CD14-positive monocyte (primary cell): ENCODE measurements around the gene SLC16A9. TPM values are rescaled to one million over a fixed set of nuclear protein-coding genes. Genes with fewer than 3 reads are reported as not detected.

Experiments used
- DNase-seq, 3 donors: peaks; one replicate each; pipeline ENCODE4 v3.0.0-alpha.2; 2011 to 2022
- H2AFZ ChIP-seq: 2 replicates; pipeline ENCODE4 v1.6.0; 2012; ENCODE audit warnings: mild to moderate bottlenecking, low read depth, low read length, inconsistent platforms; ENCODE audit not compliant: insufficient read depth, poor library complexity, severe bottlenecking
- H3K27ac ChIP-seq, 2 donors: 1 replicate in 1 of 2; 2 replicates in 1 of 2; pipeline ENCODE4 v1.5.1; 2012 to 2013; ENCODE audit warnings: low read length in 2 of 2, control low read depth in 1 of 2, inconsistent platforms in 1 of 2, low read depth in 1 of 2, mild to moderate bottlenecking in 1 of 2
- H3K27me3 ChIP-seq, 2 donors: one replicate each; pipeline versions ENCODE4 v1.6.0 to v1.6.1; 2011 to 2013; ENCODE audit warnings: low read length in 2 of 2; ENCODE audit not compliant: control insufficient read depth in 2 of 2, insufficient read depth in 2 of 2
- H3K36me3 ChIP-seq, 2 donors: replicated peaks in 1 of 2; 1 replicate in 1 of 2; 2 replicates in 1 of 2; pipeline versions ENCODE4 v1.5.1 to v1.6.1; 2012 to 2013; ENCODE audit warnings: low read length in 2 of 2, control low read depth in 1 of 2, inconsistent platforms in 1 of 2, mild to moderate bottlenecking in 1 of 2; ENCODE audit not compliant: insufficient read depth in 2 of 2, control insufficient read depth in 1 of 2
- H3K4me1 ChIP-seq, 2 donors: 1 replicate in 1 of 2; 2 replicates in 1 of 2; pipeline versions ENCODE4 v1.5.1 to v1.6.1; 2012 to 2013; ENCODE audit warnings: low read length in 2 of 2, control low read depth in 1 of 2, inconsistent platforms in 1 of 2, mild to moderate bottlenecking in 1 of 2, moderate library complexity in 1 of 2; ENCODE audit not compliant: insufficient read depth in 2 of 2, control insufficient read depth in 1 of 2
- H3K4me2 ChIP-seq: replicated peaks from 2 replicates; pipeline ENCODE3; 2012; ENCODE audit warnings: low read length, moderate library complexity, mild to moderate bottlenecking; ENCODE audit not compliant: poor library complexity, severe bottlenecking; ENCODE audit errors: extremely low read depth
- H3K4me3 ChIP-seq, 3 experiments: fragments of 200-600 bp in 1 of 3; sonication (generic) in 1 of 3; replicated peaks in 1 of 3; 1 replicate in 2 of 3; 2 replicates in 1 of 3; pipeline ENCODE4 v1.5.1; 2011 to 2013; ENCODE audit warnings: low read length in 3 of 3, mild to moderate bottlenecking in 3 of 3, control low read depth in 2 of 3, low read depth in 2 of 3, inconsistent platforms in 1 of 3, moderate library complexity in 1 of 3
- H3K79me2 ChIP-seq: 2 replicates; pipeline ENCODE4 v1.6.0; 2012; ENCODE audit warnings: mild to moderate bottlenecking, control low read depth, inconsistent platforms, low read length, moderate library complexity; ENCODE audit not compliant: insufficient read depth
- H3K9ac ChIP-seq: 2 replicates; pipeline ENCODE4 v1.6.0; 2017; ENCODE audit warnings: low read length, mild to moderate bottlenecking; ENCODE audit not compliant: insufficient read depth, poor library complexity, severe bottlenecking
- H3K9me3 ChIP-seq, 2 donors: replicated peaks in 1 of 2; 1 replicate in 1 of 2; 2 replicates in 1 of 2; pipeline versions ENCODE4 v1.5.1 to v1.6.1; 2012 to 2013; ENCODE audit warnings: low read length in 2 of 2, control low read depth in 1 of 2; ENCODE audit not compliant: control insufficient read depth in 1 of 2, insufficient read depth in 1 of 2
- H4K20me1 ChIP-seq: 2 replicates; pipeline ENCODE4 v1.6.0; 2012; ENCODE audit warnings: mild to moderate bottlenecking, low read length, control low read depth, moderate library complexity; ENCODE audit not compliant: insufficient read depth
- H3K27ac Mint-ChIP-seq, 7 donors: one replicate each; pipeline ENCODE4 v1.8.0; 2020; ENCODE audit warnings: mild to moderate bottlenecking in 7 of 7, mixed read lengths in 7 of 7, moderate library complexity in 6 of 7, inconsistent platforms in 2 of 7
- H3K27me3 Mint-ChIP-seq, 3 donors: one replicate each; pipeline ENCODE4 v1.8.0; 2021 to 2022; ENCODE audit warnings: low read depth in 3 of 3, mild to moderate bottlenecking in 3 of 3, mixed read lengths in 3 of 3, moderate library complexity in 3 of 3, inconsistent platforms in 1 of 3
- H3K36me3 Mint-ChIP-seq, 2 donors: one replicate each; pipeline ENCODE4 v1.8.0; 2020; ENCODE audit warnings: mixed read lengths in 2 of 2, inconsistent platforms in 1 of 2, mild to moderate bottlenecking in 1 of 2
- H3K4me1 Mint-ChIP-seq: one replicate; pipeline ENCODE4 v1.8.0; 2020; ENCODE audit warnings: mild to moderate bottlenecking, mixed read lengths
- H3K4me3 Mint-ChIP-seq, 2 donors: one replicate each; pipeline ENCODE4 v1.8.0; 2020; ENCODE audit warnings: mild to moderate bottlenecking in 2 of 2, mixed read lengths in 2 of 2, moderate library complexity in 1 of 2
- H3K9me3 Mint-ChIP-seq, 7 donors: one replicate each; pipeline ENCODE4 v1.8.0; 2020 to 2022; ENCODE audit warnings: mixed read lengths in 7 of 7, mild to moderate bottlenecking in 6 of 7, moderate library complexity in 6 of 7, inconsistent platforms in 2 of 7
- WGBS: methylation state at CpG from one replicate; pipeline ENCODE4 v1.1.5; 2013; ENCODE audit warnings: missing lambda C conversion rate; ENCODE audit not compliant: insufficient coverage; 5-methylcytosine and 5-hydroxymethylcytosine counted together
- intact Hi-C, 2 donors: fragments of 100-400 bp; cut with micrococcal nuclease; formaldehyde crosslinking; loops; one replicate each; pipeline versions ENCODE4 v1.15.0 to v1.15.1; 2023
- polyA plus RNA-seq, 3 donors: library from polyadenylated mRNA; depleted of rRNA in 1 of 3; unstranded in 2 of 3; stranded (reverse) in 1 of 3; fragments of 300-500 nt in 2 of 3; fragments of >200 nt in 1 of 3; fragmentation: Illumina TruSeq in 2 of 3; gene quantifications; 1 replicate in 2 of 3; 2 replicates in 1 of 3; pipeline ENCODE4 v1.2.3, GENCODE V29; 2012 to 2021
- TF ChIP-seq, protein P1 (sequence below): fragments of 200-600 bp; IDR thresholded peaks from one replicate; pipeline ENCODE4 v1.8.0; 2022; ENCODE audit warnings: antibody characterized with exemption, mild to moderate bottlenecking

Gene SLC16A9
- polyA plus RNA-seq, 3 donors = not detected

DNA sequence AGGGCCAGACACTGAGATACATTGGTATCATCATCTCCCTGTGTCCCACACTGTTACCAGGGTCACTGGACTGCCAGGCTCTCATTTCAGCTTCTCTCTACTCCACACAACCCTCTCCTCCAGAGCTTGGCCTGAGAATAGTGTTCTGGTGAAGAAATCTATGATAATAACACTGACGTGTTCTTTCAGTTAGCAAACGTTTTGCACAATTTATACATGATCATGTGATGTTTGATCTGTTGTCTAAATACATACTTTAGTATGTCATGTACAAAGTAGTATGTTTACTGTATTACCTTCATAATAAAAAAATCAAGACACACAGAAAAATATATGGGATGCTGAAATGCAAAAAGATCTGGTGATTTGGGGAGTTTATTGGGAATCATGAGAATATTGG lies 5.0 kb downstream of the SLC16A9 start:
- Histone ChIP-seq H3K4me3 (no peak overlapping the region), H3K27ac (no peak overlapping the region), H3K9ac (no peak overlapping the region), H3K4me1 (peaks cover 5 to 11% of the 10 kb centered on the region in 2 donors), H3K27me3 (peaks cover 19 to 23% of the 10 kb centered on the region in 2 donors), H3K36me3 (no peaks in the 10 kb centered on the region), H3K9me3 (peaks cover 0 to 8% of the 10 kb centered on the region in 2 donors), H4K20me1 (no peaks in the 10 kb centered on the region), H2AFZ (no peak overlapping the region), H3K4me2 (no peak overlapping the region), H3K79me2 (no peaks in the 10 kb centered on the region)
- Mint-ChIP-seq H3K4me3 (no peak overlapping the region), H3K36me3 (no peaks in the 10 kb centered on the region), H3K4me1 (peaks cover 4% of the 10 kb centered on the region), H3K27me3 (peaks cover 14 to 26% (median 23%) of the 10 kb centered on the region in 3 donors), H3K9me3 (peaks cover 0 to 6% (median 0%) of the 10 kb centered on the region in 7 donors), H3K27ac (no peak overlapping the region)
- WGBS = no CpG with 5 or more reads among the region's 2 CpGs
- TF ChIP-seq, protein P1, sequence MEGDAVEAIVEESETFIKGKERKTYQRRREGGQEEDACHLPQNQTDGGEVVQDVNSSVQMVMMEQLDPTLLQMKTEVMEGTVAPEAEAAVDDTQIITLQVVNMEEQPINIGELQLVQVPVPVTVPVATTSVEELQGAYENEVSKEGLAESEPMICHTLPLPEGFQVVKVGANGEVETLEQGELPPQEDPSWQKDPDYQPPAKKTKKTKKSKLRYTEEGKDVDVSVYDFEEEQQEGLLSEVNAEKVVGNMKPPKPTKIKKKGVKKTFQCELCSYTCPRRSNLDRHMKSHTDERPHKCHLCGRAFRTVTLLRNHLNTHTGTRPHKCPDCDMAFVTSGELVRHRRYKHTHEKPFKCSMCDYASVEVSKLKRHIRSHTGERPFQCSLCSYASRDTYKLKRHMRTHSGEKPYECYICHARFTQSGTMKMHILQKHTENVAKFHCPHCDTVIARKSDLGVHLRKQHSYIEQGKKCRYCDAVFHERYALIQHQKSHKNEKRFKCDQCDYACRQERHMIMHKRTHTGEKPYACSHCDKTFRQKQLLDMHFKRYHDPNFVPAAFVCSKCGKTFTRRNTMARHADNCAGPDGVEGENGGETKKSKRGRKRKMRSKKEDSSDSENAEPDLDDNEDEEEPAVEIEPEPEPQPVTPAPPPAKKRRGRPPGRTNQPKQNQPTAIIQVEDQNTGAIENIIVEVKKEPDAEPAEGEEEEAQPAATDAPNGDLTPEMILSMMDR = no peak
- intact Hi-C loops = no loop called here
- no peak for DNase-seq

DNA sequence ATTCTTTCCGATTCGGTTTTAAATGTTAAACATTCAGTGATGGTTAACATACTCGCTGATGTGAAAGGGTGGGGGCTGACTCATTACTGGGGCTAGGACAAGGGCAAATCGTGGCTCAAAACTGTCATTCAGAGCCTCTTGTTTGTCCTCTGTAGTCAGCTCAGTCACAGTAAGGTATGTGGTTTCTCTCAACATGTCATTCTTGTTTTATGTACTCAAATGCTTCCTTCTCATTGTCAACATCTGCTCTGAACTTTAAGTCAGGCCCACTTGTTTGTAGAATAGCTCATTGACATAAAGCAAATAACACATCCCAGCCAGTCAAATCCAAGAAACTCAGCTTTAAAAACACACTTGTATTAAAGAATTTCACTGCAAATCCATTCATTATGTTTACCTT lies 7.3 kb downstream of the SLC16A9 start:
- Mint-ChIP-seq H3K36me3 (no peaks in the 10 kb centered on the region), H3K4me1 (peaks cover 2% of the 10 kb centered on the region), H3K27me3 (peaks cover 1 to 9% (median 5%) of the 10 kb centered on the region in 3 donors), H3K9me3 (peaks cover 0 to 4% (median 0%) of the 10 kb centered on the region in 7 donors), H3K4me3 (no peak overlapping the region), H3K27ac (no peak overlapping the region)
- Histone ChIP-seq H4K20me1 (no peaks in the 10 kb centered on the region), H3K36me3 (no peaks in the 10 kb centered on the region), H3K9ac (no peak overlapping the region), H3K4me1 (no peaks in the 10 kb centered on the region), H3K9me3 (no peaks in the 10 kb centered on the region), H2AFZ (no peak overlapping the region), H3K79me2 (no peaks in the 10 kb centered on the region), H3K4me2 (no peak overlapping the region), H3K27me3 (no peaks in the 10 kb centered on the region), H3K27ac (no peak overlapping the region), H3K4me3 (no peak overlapping the region)
- 100% methylated on average over 1 of the region's 4 CpGs for WGBS
- intact Hi-C loops = no loop called here
- no peak for DNase-seq
- TF ChIP-seq, protein P1 = no peak
